ENCODE measurements around the gene CGRRF1. TPM values are rescaled to one million over a fixed set of nuclear protein-coding genes. Genes with fewer than 3 reads are reported as not detected.

Gene CGRRF1, protein sequence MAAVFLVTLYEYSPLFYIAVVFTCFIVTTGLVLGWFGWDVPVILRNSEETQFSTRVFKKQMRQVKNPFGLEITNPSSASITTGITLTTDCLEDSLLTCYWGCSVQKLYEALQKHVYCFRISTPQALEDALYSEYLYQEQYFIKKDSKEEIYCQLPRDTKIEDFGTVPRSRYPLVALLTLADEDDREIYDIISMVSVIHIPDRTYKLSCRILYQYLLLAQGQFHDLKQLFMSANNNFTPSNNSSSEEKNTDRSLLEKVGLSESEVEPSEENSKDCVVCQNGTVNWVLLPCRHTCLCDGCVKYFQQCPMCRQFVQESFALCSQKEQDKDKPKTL
- 14.7 and 16.1 TPM in 2 replicates for total RNA-seq

DNA sequence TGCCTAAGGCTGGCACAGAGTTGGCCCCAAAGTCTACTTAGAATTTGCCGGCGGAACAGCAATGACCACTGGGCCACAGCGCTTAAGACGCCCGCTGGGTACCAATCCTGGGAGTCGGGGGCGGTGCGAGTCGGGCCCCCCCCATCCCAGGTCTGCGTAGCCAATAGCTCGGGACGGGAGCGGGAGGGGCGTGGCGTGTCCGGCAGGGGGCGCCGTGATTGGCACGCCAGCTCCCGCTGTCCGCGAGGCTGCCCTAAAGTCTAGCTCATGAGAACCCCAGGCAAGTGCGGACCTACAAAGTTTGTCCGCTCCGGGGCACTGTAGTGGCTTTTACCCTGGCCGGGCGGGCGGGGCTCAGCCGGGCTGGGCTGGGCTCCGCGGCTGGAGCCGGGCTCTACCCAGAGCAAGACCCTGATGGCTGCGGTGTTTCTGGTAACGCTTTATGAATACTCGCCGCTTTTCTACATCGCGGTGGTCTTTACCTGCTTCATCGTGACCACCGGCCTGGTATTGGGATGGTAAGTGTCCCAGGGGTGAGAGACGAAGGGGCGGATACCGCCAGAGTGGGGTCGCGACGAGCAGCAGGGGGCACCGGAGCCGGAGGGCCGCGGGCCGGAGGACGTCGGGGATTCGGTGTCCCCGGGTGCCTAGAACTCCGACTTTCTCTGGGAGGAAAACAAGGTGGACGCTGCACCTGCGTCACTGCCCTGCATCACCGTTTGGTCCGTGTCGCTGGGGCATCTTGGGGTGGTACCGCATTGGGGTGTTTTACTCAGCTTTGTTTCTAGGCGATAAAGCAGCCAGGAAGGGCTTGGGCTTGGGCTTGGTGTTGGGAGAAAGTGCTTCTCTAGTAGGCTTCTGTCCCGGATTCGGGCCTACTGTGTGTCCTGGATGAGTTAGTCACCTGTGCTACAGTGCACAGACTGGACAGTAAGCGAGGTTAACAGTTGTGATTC lies at the start of gene CGRRF1:
Gene CGRRF1 (plus strand): TSS at position 361 of the 956 bp plus-strand sequence. CDS start 54 bp downstream, at position 415.

GRCh38 chr14:54488646-54489317 lies 20.9 kb upstream of the CGRRF1 start, which contains the start of gene GMFB:
GMFB (minus strand) TSS chr14:54488980; CDS start chr14:54488927, 53 bp downstream.

GRCh38 chr14:54566410-54567223 lies 56.9 kb downstream of the CGRRF1 start, which contains the start of gene SAMD4A:
SAMD4A (plus strand) TSS chr14:54567128; CDS start chr14:54567917, 789 bp downstream.

Other genes starting within 250 kb of the CGRRF1 start
- gene CDKN3, start 112.9 kb upstream of the CGRRF1 start, total RNA-seq: 89.1 and 108 TPM in 2 replicates
- gene CNIH1, start 68.5 kb upstream of the CGRRF1 start, total RNA-seq: 287 and 336 TPM in 2 replicates
- gene GMFB, start 20.9 kb upstream of the CGRRF1 start, total RNA-seq: 55.9 and 85.4 TPM in 2 replicates
- 13.8 and 16.1 TPM in 2 replicates for gene SAMD4A, start 57.2 kb downstream of the CGRRF1 start, total RNA-seq

Measured in myometrial cell (primary cell).